ENCODE data around the gene ZFYVE26. TPM values are rescaled to one million over a fixed set of nuclear protein-coding genes. Genes with fewer than 3 reads are reported as not detected.

ZFYVE26 gene
- total and polyA plus RNA-seq, 2 donors (not counting 1 experiment from before 2014, with no cell fraction given): 10.9 to 46.3 TPM

GRCh38 chr14:67821121-67821520 lies 4.7 kb upstream of the ZFYVE26 start:
- no peak overlapping the region for H3K4me2 ChIP-seq (replicated peaks; ENCODE audit: low read depth, low read length, poor library complexity, severe bottlenecking)
- no peaks in the 10 kb centered on the region for H3K9me3 Mint-ChIP-seq (ENCODE audit: insufficient read depth)
- H3K4me3 ChIP-seq (ENCODE audit: control extremely low read depth in 1 of 5, extremely low read depth in 1 of 5, insufficient read depth in 1 of 5, low read depth in 2 of 5, low read length in 4 of 5): no peak overlapping the region
- ATAC-seq (ENCODE audit: low read depth) (no peak), DNase-seq (no peak)
- H3K79me2 ChIP-seq (ENCODE audit: control insufficient read depth, insufficient read depth, low read length): peaks cover 21% of the 10 kb centered on the region
- ChIA-PET CTCF (interaction anchor here (0.6 kb wide), 1 partner anchor 1754 kb away, joined by 5 read pairs; the partner anchor contains the start of gene CCDC177), POLR2A (no interaction called here)
- H3K27ac ChIP-seq (ENCODE audit: low read length in 2 of 2): no peak overlapping the region
- TF ChIP-seq CTCF (IDR thresholded peaks at IDR 0.05) (no peak), EZH2 (IDR thresholded peaks at IDR 0.05; ENCODE audit: borderline replicate concordance, insufficient read depth, low read depth, low read length, poor library complexity, severe bottlenecking) (no peak)
- no peak overlapping the region for H3K9ac ChIP-seq (ENCODE audit: low read length)
- no peak overlapping the region for H2AFZ ChIP-seq (ENCODE audit: insufficient read depth, low read depth, low read length, poor library complexity, severe bottlenecking)
- H4K20me1 ChIP-seq (ENCODE audit: control insufficient read depth, insufficient read depth, low read length, poor library complexity, severe bottlenecking): no peaks in the 10 kb centered on the region
- no peaks in the 10 kb centered on the region for H3K27me3 ChIP-seq (replicated peaks in 1 of 4; ENCODE audit: control extremely low read depth in 1 of 4, control insufficient read depth in 3 of 4, insufficient read depth in 4 of 4, low read length in 3 of 4)
- H3K4me1 Mint-ChIP-seq: peaks cover 31% of the 10 kb centered on the region
- H3K9me3 ChIP-seq (ENCODE audit: control extremely low read depth in 1 of 3, control insufficient read depth in 2 of 3, insufficient read depth in 1 of 3, low read length in 2 of 3): no peaks in the 10 kb centered on the region
- H3K4me1 ChIP-seq (ENCODE audit: control insufficient read depth in 2 of 2, insufficient read depth in 2 of 2, low read length in 2 of 2): peaks cover 14 to 20% of the 10 kb centered on the region in 2 donors
- no peaks in the 10 kb centered on the region for H3K27me3 Mint-ChIP-seq
- peaks cover 0 to 10% of the 10 kb centered on the region in 2 experiments for H3K36me3 ChIP-seq (replicated peaks in 1 of 2; ENCODE audit: control extremely low read depth in 1 of 2, control insufficient read depth in 1 of 2, extremely low read depth in 1 of 2, insufficient read depth in 2 of 2, low read length in 1 of 2)
- peak overlapping the region; percentile 96 for H3K4me3 Mint-ChIP-seq
- no peak overlapping the region for H3K27ac Mint-ChIP-seq
- intact Hi-C loops (cut with micrococcal nuclease): no loop called here

GRCh38 chr14:67820428-67820971 lies 4.1 kb upstream of the ZFYVE26 start:
- no peaks in the 10 kb centered on the region for H3K9me3 ChIP-seq (ENCODE audit: control extremely low read depth in 1 of 3, control insufficient read depth in 2 of 3, insufficient read depth in 1 of 3, low read length in 2 of 3)
- peak overlapping the region; percentile 96 for H3K4me3 Mint-ChIP-seq
- H4K20me1 ChIP-seq (ENCODE audit: control insufficient read depth, insufficient read depth, low read length, poor library complexity, severe bottlenecking): no peaks in the 10 kb centered on the region
- H3K27me3 ChIP-seq (replicated peaks in 1 of 4; ENCODE audit: control extremely low read depth in 1 of 4, control insufficient read depth in 3 of 4, insufficient read depth in 4 of 4, low read length in 3 of 4): no peaks in the 10 kb centered on the region
- intact Hi-C loops (cut with micrococcal nuclease): no loop called here
- peaks cover 25% of the 10 kb centered on the region for H3K79me2 ChIP-seq (ENCODE audit: control insufficient read depth, insufficient read depth, low read length)
- H3K27ac Mint-ChIP-seq: peak overlapping the region; percentile 91
- H3K4me1 ChIP-seq (ENCODE audit: control insufficient read depth in 2 of 2, insufficient read depth in 2 of 2, low read length in 2 of 2): peaks cover 19 to 26% of the 10 kb centered on the region in 2 donors
- peak overlapping the region; percentile 84 to 100 (median 91) for H3K4me3 ChIP-seq (ENCODE audit: control extremely low read depth in 1 of 5, extremely low read depth in 1 of 5, insufficient read depth in 1 of 5, low read depth in 2 of 5, low read length in 4 of 5)
- ChIA-PET CTCF (interaction anchor here (0.6 to 1.0 kb wide), 2 partner anchors 15 to 1754 kb away, joined by 5 read pairs; partner anchors contain the start of gene CCDC177), POLR2A (no interaction called here)
- H3K9ac ChIP-seq (ENCODE audit: low read length): peak overlapping the region; percentile 85
- H3K27me3 Mint-ChIP-seq: no peaks in the 10 kb centered on the region
- 31% methylated on average over 4 of the region's 13 CpGs for WGBS (ENCODE audit: insufficient coverage)
- peaks cover 37% of the 10 kb centered on the region for H3K4me1 Mint-ChIP-seq
- H2AFZ ChIP-seq (ENCODE audit: insufficient read depth, low read depth, low read length, poor library complexity, severe bottlenecking): peak overlapping the region; percentile 97
- TF ChIP-seq CTCF (IDR thresholded peaks at IDR 0.05) (no peak), EZH2 (IDR thresholded peaks at IDR 0.05; ENCODE audit: borderline replicate concordance, insufficient read depth, low read depth, low read length, poor library complexity, severe bottlenecking) (no peak)
- peaks cover 0 to 4% of the 10 kb centered on the region in 2 experiments for H3K36me3 ChIP-seq (replicated peaks in 1 of 2; ENCODE audit: control extremely low read depth in 1 of 2, control insufficient read depth in 1 of 2, extremely low read depth in 1 of 2, insufficient read depth in 2 of 2, low read length in 1 of 2)
- ATAC-seq (ENCODE audit: low read depth) (no peak), DNase-seq (peak; percentile 21)
- peak overlapping the region in 1 of 2 donors; percentile 81 for H3K27ac ChIP-seq (ENCODE audit: low read length in 2 of 2)
- peak overlapping the region; percentile 74 for H3K4me2 ChIP-seq (replicated peaks; ENCODE audit: low read depth, low read length, poor library complexity, severe bottlenecking)
- H3K9me3 Mint-ChIP-seq (ENCODE audit: insufficient read depth): no peaks in the 10 kb centered on the region

All from B cell (primary cell).